K562 (cell line): ENCODE results near the gene SYNM. TPM values are rescaled to one million over a fixed set of nuclear protein-coding genes. Genes with fewer than 3 reads are reported as not detected.

Experiments used
- ATAC-seq: fragments of 200-7000 bp; cut with Tn5 transposase; 3 replicates; pipeline ENCODE4 v1.9.1; 2020; ENCODE audit warnings: moderate library complexity
- BruUV-seq: library from RNA; stranded (reverse); fragments of 400-500 nt; replicated peaks from 2 replicates; lab custom pipeline; 2021; lab: Mats Ljungman, UMichigan
- CTCF ChIA-PET: fragments of 300-600 bp; formaldehyde crosslinking; extraction: SDS; loops from one replicate; lab custom pipeline; 2021; ENCODE audit warnings: low intra/inter-chr PET ratio; lab: Yijun Ruan, JAX
- POLR2A ChIA-PET: fragments of 300-600, 350-650 bp; sonication (Branson Sonifier 250); formaldehyde crosslinking; extraction: SDS; loops from one replicate; lab custom pipeline; 2021; ENCODE audit warnings: antibody characterized with exemption, inconsistent platforms; lab: Yijun Ruan, JAX
- DNase-seq, 4 experiments: peaks; one replicate each; pipeline versions ENCODE4 v3.0.0 to v3.0.0-alpha.2; 2011 to 2018; ENCODE audit warnings: low spot score in 3 of 4, mixed read lengths in 3 of 4; ENCODE audit errors: extremely low read depth in 1 of 4
- FAIRE-seq: peaks from 2 replicates; lab custom pipeline; 2011; peaks lifted over from hg19 to GRCh38; lab: Jason Lieb, UNC
- H2AFZ ChIP-seq: 2 replicates; pipeline ENCODE4 v1.6.0; 2011; ENCODE audit warnings: low read depth, low read length, control low read depth, inconsistent platforms
- H3K27ac ChIP-seq: fragments of 200-600 bp; 3 replicates; pipeline ENCODE4 v1.8.0; 2011; ENCODE audit warnings: low read depth, mild to moderate bottlenecking, control low read depth, inconsistent platforms, low read length, moderate library complexity, mixed read lengths; ENCODE audit errors: extremely low read depth
- H3K27me3 ChIP-seq, 2 experiments: fragments of 300-600 bp in 1 of 2; 2 replicates in 1 of 2; 3 replicates in 1 of 2; pipeline versions ENCODE4 v1.6.0 to v1.8.0; 2011; ENCODE audit warnings: inconsistent platforms in 2 of 2, low read length in 2 of 2, mild to moderate bottlenecking in 1 of 2, mixed read lengths in 1 of 2, moderate library complexity in 1 of 2; ENCODE audit not compliant: control insufficient read depth in 2 of 2, insufficient read depth in 2 of 2
- H3K36me3 ChIP-seq: fragments of 300-600 bp; 3 replicates; pipeline ENCODE4 v1.8.0; 2011; ENCODE audit warnings: mild to moderate bottlenecking, low read length, inconsistent platforms; ENCODE audit not compliant: control insufficient read depth, insufficient read depth
- H3K4me1 ChIP-seq, 2 experiments: fragments of 200-600 bp in 1 of 2; replicated peaks in 1 of 2; 2 replicates in 1 of 2; 3 replicates in 1 of 2; pipeline versions ENCODE4 v1.5.1 to v1.8.0; 2011; ENCODE audit warnings: inconsistent platforms in 2 of 2, low read length in 2 of 2, mild to moderate bottlenecking in 1 of 2, mixed read lengths in 1 of 2, moderate library complexity in 1 of 2; ENCODE audit not compliant: control insufficient read depth in 2 of 2, insufficient read depth in 2 of 2
- H3K4me2 ChIP-seq: 2 replicates; pipeline ENCODE4 v1.6.1; 2011; ENCODE audit warnings: low read length, control low read depth, inconsistent platforms, mixed read lengths; ENCODE audit not compliant: insufficient read depth
- H3K4me3 ChIP-seq: fragments of 200-600 bp; sonication (generic), shearing (Covaris generic); 2 replicates; pipeline ENCODE4 v1.5.1; 2016; ENCODE audit warnings: control low read depth, inconsistent platforms
- H3K79me2 ChIP-seq: fragments of 200-600 bp; 3 replicates; pipeline ENCODE4 v1.8.0; 2011; ENCODE audit warnings: low read length, inconsistent platforms; ENCODE audit not compliant: control insufficient read depth, insufficient read depth
- H3K9ac ChIP-seq, 2 experiments: 2 replicates each; pipeline versions ENCODE4 v1.6.0 to v1.6.1; 2011; ENCODE audit warnings: low read depth in 2 of 2, low read length in 2 of 2, control low read depth in 1 of 2, inconsistent platforms in 1 of 2, mild to moderate bottlenecking in 1 of 2, mixed read lengths in 1 of 2; ENCODE audit not compliant: insufficient read depth in 1 of 2
- H3K9me1 ChIP-seq: one replicate; pipeline ENCODE4 v1.6.0; 2011; ENCODE audit warnings: inconsistent platforms, mild to moderate bottlenecking, low read length, moderate library complexity; ENCODE audit not compliant: control insufficient read depth, insufficient read depth
- H3K9me3 ChIP-seq: replicated peaks from 2 replicates; pipeline ENCODE4 v1.5.1; 2011; ENCODE audit warnings: low read depth, low read length, inconsistent platforms; ENCODE audit not compliant: control insufficient read depth, insufficient read depth
- H4K20me1 ChIP-seq: replicated peaks from 2 replicates; pipeline ENCODE4 v1.6.1; 2011; ENCODE audit warnings: low read length, inconsistent platforms, mixed read lengths; ENCODE audit not compliant: control insufficient read depth, insufficient read depth
- GATA2 ChIP-seq: sonication (generic); formaldehyde crosslinking; IDR thresholded peaks from 2 replicates; pipeline ENCODE4 v1.4.0; 2020; ENCODE audit warnings: mild to moderate bottlenecking, missing genetic modification reagents
- GATAD2A ChIP-seq: fragments of 450-650 bp; IDR thresholded peaks from 2 replicates; pipeline ENCODE4 v1.6.1; 2017
- L3MBTL2 ChIP-seq: fragments of 450-650 bp; IDR thresholded peaks from 2 replicates; pipeline ENCODE4 v1.6.1; 2016; ENCODE audit warnings: mild to moderate bottlenecking, moderate library complexity
- MCM2 ChIP-seq: fragments of 450-650 bp; IDR thresholded peaks from 2 replicates; pipeline ENCODE4 v1.6.1; 2017; ENCODE audit warnings: low read depth, mild to moderate bottlenecking
- MED1 ChIP-seq: sonication (generic); formaldehyde crosslinking; IDR thresholded peaks from 2 replicates; pipeline ENCODE4 v1.8.1; 2023; ENCODE audit warnings: missing genetic modification reagents, borderline replicate concordance
- OTX1 ChIP-seq: fragments of 450-650 bp; formaldehyde crosslinking; IDR thresholded peaks from 2 replicates; pipeline ENCODE4 v1.4.0; 2022; ENCODE audit warnings: mild to moderate bottlenecking
- PHB2 ChIP-seq: fragments of 450-650 bp; IDR thresholded peaks from 2 replicates; pipeline ENCODE4 v1.6.1; 2017; ENCODE audit warnings: low read depth
- ZBED1 ChIP-seq: IDR thresholded peaks from 2 replicates; pipeline ENCODE4 v1.6.1; 2014
- WGBS: fragments of 100-300 bp; shearing (Covaris generic); methylation state at CpG from one replicate; pipeline ENCODE4 v1.1.6; 2016; ENCODE audit warnings: low coverage, mixed read lengths; ENCODE audit not compliant: insufficient coverage; ENCODE audit errors: missing lambda C conversion rate; 5-methylcytosine and 5-hydroxymethylcytosine counted together
- in situ Hi-C: fragments of 300-500 bp; cut with MboI; formaldehyde crosslinking; loops from 4 replicates; pipeline ENCODE4 v1.15.0; 2018; ENCODE audit warnings: inconsistent platforms, mixed read lengths
- intact Hi-C: fragments of 100-400 bp; cut with micrococcal nuclease; formaldehyde crosslinking; loops from 2 replicates; pipeline ENCODE4 v1.14.2; 2022
- polyA plus RNA-seq, 8 experiments: library from polyadenylated mRNA; depleted of rRNA in 4 of 8; stranded (reverse) in 5 of 8; unstranded in 3 of 8; fragments of >200 nt; fragmentation: Nextera tagmentation in 2 of 8; fragmentation: Illumina TruSeq in 1 of 8; extraction: Ambion mirVana in 2 of 8; extraction: Trizol in 1 of 8; gene quantifications; 2 replicates each; pipeline versions ENCODE4 v1.2.1 to v1.2.3, GENCODE V29; 2011 to 2014; ENCODE audit warnings: inconsistent platforms in 1 of 8, missing spikeins in 1 of 8
- total RNA-seq, 7 experiments: library from RNA; depleted of rRNA in 6 of 7; stranded (reverse); fragments of >200 nt in 6 of 7; fragmentation: Illumina TruSeq in 2 of 7; extraction: Trizol in 2 of 7; gene quantifications; 2 replicates each; pipeline versions ENCODE4 v1.2.1 to v1.2.3, GENCODE V29; 2011 to 2021; ENCODE audit warnings: low replicate concordance in 1 of 7
- TF ChIP-seq, protein P1 (sequence below): fragments of 250-450 bp; sonication (Bioruptor Pico); IDR thresholded peaks from 2 replicates; pipeline ENCODE4 v1.6.1; 2021; ENCODE audit warnings: mild to moderate bottlenecking
- TF ChIP-seq, protein P2 (sequence below), 2 experiments: fragments of 450-650 bp in 1 of 2; sonication (generic) in 1 of 2; formaldehyde crosslinking; conservative IDR thresholded peaks; 2 replicates each; pipeline versions ENCODE4 v1.4.0 to v1.8.1; 2020 to 2022; ENCODE audit warnings: mild to moderate bottlenecking in 1 of 2, missing genetic modification reagents in 1 of 2

Gene SYNM
- total and polyA plus RNA-seq, 9 of the 15 experiments (the other 6 are each of a cell fraction or from before 2014, with no cell fraction given) = 0.01 to 0.42 (median 0.13) TPM

DNA sequence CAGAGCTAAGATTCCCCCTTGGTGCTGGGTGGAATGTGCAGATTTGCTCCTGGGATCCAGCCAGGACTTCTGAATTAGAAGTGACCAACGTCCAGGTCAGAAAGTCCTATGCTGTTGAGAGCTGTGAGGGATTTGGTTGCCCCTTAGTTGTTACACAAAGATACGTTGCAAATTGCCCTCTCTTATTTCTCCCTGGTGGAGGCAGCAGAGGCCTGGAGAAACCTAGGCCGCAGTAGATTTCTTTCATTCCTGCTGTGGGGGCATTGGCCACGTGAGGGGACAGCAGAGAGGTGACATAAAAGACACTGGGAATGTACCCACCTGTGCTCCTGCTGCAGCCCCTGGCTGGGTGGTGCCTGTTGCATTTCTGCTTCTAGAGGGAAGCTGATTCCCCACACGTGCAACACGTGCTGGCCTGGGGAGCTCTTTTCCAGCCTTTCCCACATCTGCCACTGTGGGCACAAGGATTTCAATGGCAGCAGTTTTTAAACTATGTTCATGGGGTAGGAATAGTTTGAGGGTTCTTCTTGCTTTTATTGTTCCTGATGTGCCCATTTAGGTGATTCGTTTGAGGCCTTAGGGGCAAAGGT lies 65.7 kb downstream of the SYNM start:
- TF ChIP-seq, protein P1, sequence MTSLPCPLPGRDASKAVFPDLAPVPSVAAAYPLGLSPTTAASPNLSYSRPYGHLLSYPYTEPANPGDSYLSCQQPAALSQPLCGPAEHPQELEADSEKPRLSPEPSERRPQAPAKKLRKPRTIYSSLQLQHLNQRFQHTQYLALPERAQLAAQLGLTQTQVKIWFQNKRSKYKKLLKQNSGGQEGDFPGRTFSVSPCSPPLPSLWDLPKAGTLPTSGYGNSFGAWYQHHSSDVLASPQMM (CRISPR knock-in tag) = no peak
- no peak for TF ChIP-seq L3MBTL2
- no peak for TF ChIP-seq ZBED1
- no peak for TF ChIP-seq GATAD2A
- no peak for TF ChIP-seq OTX1 (CRISPR knock-in tag)
- no peak for TF ChIP-seq MED1 (CRISPR knock-in tag)
- TF ChIP-seq, protein P2, sequence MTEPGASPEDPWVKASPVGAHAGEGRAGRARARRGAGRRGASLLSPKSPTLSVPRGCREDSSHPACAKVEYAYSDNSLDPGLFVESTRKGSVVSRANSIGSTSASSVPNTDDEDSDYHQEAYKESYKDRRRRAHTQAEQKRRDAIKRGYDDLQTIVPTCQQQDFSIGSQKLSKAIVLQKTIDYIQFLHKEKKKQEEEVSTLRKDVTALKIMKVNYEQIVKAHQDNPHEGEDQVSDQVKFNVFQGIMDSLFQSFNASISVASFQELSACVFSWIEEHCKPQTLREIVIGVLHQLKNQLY (CRISPR knock-in tag; conservative IDR thresholded peaks at IDR 0.05) = no peak
- TF ChIP-seq PHB2 = no peak
- TF ChIP-seq MCM2 = no peak
- TF ChIP-seq GATA2 (CRISPR knock-in tag) = no peak
- peaks cover 0 to 4% of the 10 kb centered on the region in 2 experiments; a peak in 2 of 5 replicates for H3K4me1 ChIP-seq
- ChIA-PET CTCF (no interaction called here), POLR2A (interaction anchor here (1.5 kb wide), 1 partner anchor 11 kb away, joined by 5 read pairs; no protein-coding TSS in a partner anchor)
- H3K4me3 ChIP-seq = no peak overlapping the region
- H3K27me3 ChIP-seq = peaks cover 0 to 7% of the 10 kb centered on the region in 2 experiments; a peak in 1 of 5 replicates
- H3K4me2 ChIP-seq = no peak overlapping the region
- no peaks in the 10 kb centered on the region for H3K9me1 ChIP-seq
- intact Hi-C loops = loop anchor here (5.0 kb wide), 1 partner anchor 42 kb away; no protein-coding TSS in a partner anchor
- ATAC-seq (no peak), FAIRE-seq (no peak), DNase-seq (no peak)
- H3K27ac ChIP-seq = no peak overlapping the region
- BruUV-seq = no TSS peak
- H3K79me2 ChIP-seq = no peaks in the 10 kb centered on the region
- H3K9me3 ChIP-seq = no peaks in the 10 kb centered on the region
- H4K20me1 ChIP-seq = no peaks in the 10 kb centered on the region; the same call in 1 of the 2 replicates
- H3K9ac ChIP-seq = no peak overlapping the region
- in situ Hi-C loops = no loop called here
- no peak overlapping the region for H2AFZ ChIP-seq
- H3K36me3 ChIP-seq = no peaks in the 10 kb centered on the region
- 16% methylated on average over 7 of the region's 7 CpGs for WGBS
